ENCODE measurements around the gene BRD7.

The BRD7 gene

DNA sequence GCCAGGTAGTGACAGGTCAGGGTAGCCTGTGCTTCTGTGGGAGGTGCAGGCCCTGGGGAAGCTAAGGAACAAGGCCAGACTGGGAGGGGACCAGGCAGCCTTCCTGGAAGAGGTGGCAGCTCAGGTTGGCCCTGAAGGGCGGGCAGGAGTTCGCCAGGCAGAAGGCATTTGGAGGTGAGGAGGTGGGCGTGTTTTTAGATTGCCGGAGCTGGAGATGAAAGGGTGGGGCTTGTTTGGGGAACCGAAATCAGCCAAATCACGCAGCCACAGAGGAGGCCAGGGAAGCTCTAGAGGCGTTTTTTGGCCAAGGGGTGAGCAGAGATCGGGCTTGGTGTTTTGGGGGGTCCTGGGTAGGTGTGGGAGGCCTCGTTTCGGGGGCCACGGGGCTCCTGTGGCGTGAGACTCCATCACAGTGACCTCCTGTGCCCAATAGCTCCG is 94.9 kb downstream of the BRD7 start:
- no peaks in the 10 kb centered on the region for H3K27me3 ChIP-seq (ENCODE audit: insufficient read depth, insufficient read length)
- no peak overlapping the region for H3K4me3 ChIP-seq (ENCODE audit: insufficient read length, low read depth)
- peaks cover 23% of the 10 kb centered on the region for H3K4me1 ChIP-seq (ENCODE audit: insufficient read depth, insufficient read length)
- TF ChIP-seq ZNF274 (IDR thresholded peaks at IDR 0.05; ENCODE audit: low read depth, low read length), result no peak
- TF ChIP-seq SUZ12 (IDR thresholded peaks at IDR 0.05; ENCODE audit: extremely low read depth, insufficient read depth, insufficient read length), result no peak
- no peak for TF ChIP-seq YY1 (IDR thresholded peaks at IDR 0.05; ENCODE audit: insufficient read depth, insufficient read length)
- no peak for DNase-seq (ENCODE audit: low read depth, low spot score)
- H3K36me3 ChIP-seq (ENCODE audit: insufficient read depth, insufficient read length, low read length), result peaks cover 26% of the 10 kb centered on the region
- peak overlapping the region; percentile 24 for H3K9ac ChIP-seq (ENCODE audit: insufficient read length, low read depth)
- no peaks in the 10 kb centered on the region for H3K9me3 ChIP-seq (ENCODE audit: insufficient read depth, low read length)

DNA sequence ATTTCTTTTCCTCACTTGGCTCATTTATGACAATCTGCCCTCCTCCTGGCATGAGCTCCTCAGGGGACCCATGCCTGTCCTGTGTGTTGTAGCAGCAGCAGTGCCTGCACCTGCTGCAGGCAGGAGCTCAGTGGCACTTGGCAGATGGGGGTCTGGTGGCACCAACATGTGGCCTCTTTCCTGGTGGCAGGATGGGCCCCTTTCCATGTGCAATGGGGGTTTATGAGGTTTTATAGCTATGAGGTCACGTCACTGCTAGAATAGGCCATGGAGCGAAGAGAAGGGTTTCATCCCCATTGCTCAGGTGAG is 95.5 kb downstream of the BRD7 start:
- Histone ChIP-seq H3K9me3 (ENCODE audit: insufficient read depth, low read length) (no peaks in the 10 kb centered on the region), H3K27me3 (ENCODE audit: insufficient read depth, insufficient read length) (no peaks in the 10 kb centered on the region), H3K4me1 (ENCODE audit: insufficient read depth, insufficient read length) (peaks cover 23% of the 10 kb centered on the region), H3K9ac (ENCODE audit: insufficient read length, low read depth) (no peak overlapping the region), H3K4me3 (ENCODE audit: insufficient read length, low read depth) (no peak overlapping the region), H3K36me3 (ENCODE audit: insufficient read depth, insufficient read length, low read length) (peaks cover 26% of the 10 kb centered on the region)
- TF ChIP-seq YY1 (IDR thresholded peaks at IDR 0.05; ENCODE audit: insufficient read depth, insufficient read length) (no peak), ZNF274 (IDR thresholded peaks at IDR 0.05; ENCODE audit: low read depth, low read length) (no peak)
- no peak for DNase-seq (ENCODE audit: low read depth, low spot score)

DNA sequence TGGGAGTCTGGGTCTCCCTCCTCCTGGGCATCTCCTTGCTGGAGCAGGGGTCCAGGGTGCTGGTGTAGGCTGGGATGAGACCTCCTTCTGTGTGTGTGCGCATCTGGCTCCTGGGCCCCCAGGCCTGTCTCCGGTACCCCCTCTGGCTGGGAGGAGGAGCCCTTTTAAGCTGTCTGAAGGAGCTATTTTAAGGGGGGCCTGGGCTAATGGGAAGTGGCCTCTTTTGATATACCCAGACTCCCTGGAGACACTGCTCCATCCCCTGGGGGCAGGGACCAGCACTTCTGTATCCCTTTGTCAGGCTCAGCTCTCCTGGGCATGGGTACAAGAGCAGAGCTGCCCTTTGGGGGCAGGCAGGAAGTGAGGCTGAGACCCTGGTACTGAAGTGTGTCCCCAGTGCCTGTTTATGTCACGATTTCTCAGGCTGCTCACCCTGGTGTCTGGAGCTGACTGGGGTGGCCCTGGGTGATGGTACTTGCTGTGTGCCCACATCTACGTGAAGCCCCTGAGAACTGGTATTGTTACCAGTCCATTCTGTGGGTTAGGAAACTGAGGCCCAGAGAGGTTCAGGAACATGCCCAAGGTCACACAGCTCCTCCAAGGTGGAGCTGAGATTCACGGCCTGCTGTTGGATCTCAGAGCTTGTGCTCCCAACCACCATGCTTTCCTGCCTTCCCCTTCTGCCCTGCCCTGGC is 96.0 kb downstream of the BRD7 start:
- no peak for DNase-seq (ENCODE audit: low read depth, low spot score)
- TF ChIP-seq YY1 (IDR thresholded peaks at IDR 0.05; ENCODE audit: insufficient read depth, insufficient read length) (no peak), ZNF274 (IDR thresholded peaks at IDR 0.05; ENCODE audit: low read depth, low read length) (no peak)
- peaks cover 23% of the 10 kb centered on the region for H3K4me1 ChIP-seq (ENCODE audit: insufficient read depth, insufficient read length)
- H3K36me3 ChIP-seq (ENCODE audit: insufficient read depth, insufficient read length, low read length), result peaks cover 26% of the 10 kb centered on the region
- no peaks in the 10 kb centered on the region for H3K9me3 ChIP-seq (ENCODE audit: insufficient read depth, low read length)
- H3K27me3 ChIP-seq (ENCODE audit: insufficient read depth, insufficient read length), result no peaks in the 10 kb centered on the region
- H3K4me3 ChIP-seq (ENCODE audit: insufficient read length, low read depth), result no peak overlapping the region
- H3K9ac ChIP-seq (ENCODE audit: insufficient read length, low read depth), result no peak overlapping the region

DNA sequence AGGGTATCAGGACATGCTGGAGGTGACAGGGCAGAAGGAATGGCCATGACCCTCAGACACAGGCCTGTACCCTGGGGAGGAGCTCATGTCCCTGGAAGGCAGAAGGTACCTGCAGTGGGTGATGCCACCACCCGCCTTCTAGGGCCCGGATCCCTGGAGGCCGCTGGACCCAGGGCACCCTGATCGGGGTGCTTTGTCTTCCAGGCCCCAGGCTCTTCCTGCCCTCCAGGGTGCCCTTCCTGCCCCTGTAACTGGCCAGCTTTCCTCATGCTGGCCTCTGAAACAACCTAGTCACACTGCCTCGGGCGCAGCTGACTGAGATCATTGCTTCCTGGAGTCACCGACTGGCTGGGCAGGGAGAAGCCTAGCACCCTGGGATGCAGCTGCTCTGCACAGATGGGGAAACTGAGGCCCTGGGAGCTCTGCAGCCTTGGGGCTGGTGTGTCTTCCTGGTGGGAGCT is 96.6 kb downstream of the BRD7 start:
- Histone ChIP-seq H3K9me3 (ENCODE audit: insufficient read depth, low read length) (no peaks in the 10 kb centered on the region), H3K4me1 (ENCODE audit: insufficient read depth, insufficient read length) (peaks cover 28% of the 10 kb centered on the region), H3K27me3 (ENCODE audit: insufficient read depth, insufficient read length) (no peaks in the 10 kb centered on the region), H3K4me3 (ENCODE audit: insufficient read length, low read depth) (no peak overlapping the region), H3K9ac (ENCODE audit: insufficient read length, low read depth) (peak overlapping the region; percentile 34), H3K36me3 (ENCODE audit: insufficient read depth, insufficient read length, low read length) (peaks cover 26% of the 10 kb centered on the region)
- no peak for DNase-seq (ENCODE audit: low read depth, low spot score)
- TF ChIP-seq YY1 (IDR thresholded peaks at IDR 0.05; ENCODE audit: insufficient read depth, insufficient read length) (no peak), SUZ12 (IDR thresholded peaks at IDR 0.05; ENCODE audit: extremely low read depth, insufficient read depth, insufficient read length) (no peak), ZNF274 (IDR thresholded peaks at IDR 0.05; ENCODE audit: low read depth, low read length) (no peak)

DNA sequence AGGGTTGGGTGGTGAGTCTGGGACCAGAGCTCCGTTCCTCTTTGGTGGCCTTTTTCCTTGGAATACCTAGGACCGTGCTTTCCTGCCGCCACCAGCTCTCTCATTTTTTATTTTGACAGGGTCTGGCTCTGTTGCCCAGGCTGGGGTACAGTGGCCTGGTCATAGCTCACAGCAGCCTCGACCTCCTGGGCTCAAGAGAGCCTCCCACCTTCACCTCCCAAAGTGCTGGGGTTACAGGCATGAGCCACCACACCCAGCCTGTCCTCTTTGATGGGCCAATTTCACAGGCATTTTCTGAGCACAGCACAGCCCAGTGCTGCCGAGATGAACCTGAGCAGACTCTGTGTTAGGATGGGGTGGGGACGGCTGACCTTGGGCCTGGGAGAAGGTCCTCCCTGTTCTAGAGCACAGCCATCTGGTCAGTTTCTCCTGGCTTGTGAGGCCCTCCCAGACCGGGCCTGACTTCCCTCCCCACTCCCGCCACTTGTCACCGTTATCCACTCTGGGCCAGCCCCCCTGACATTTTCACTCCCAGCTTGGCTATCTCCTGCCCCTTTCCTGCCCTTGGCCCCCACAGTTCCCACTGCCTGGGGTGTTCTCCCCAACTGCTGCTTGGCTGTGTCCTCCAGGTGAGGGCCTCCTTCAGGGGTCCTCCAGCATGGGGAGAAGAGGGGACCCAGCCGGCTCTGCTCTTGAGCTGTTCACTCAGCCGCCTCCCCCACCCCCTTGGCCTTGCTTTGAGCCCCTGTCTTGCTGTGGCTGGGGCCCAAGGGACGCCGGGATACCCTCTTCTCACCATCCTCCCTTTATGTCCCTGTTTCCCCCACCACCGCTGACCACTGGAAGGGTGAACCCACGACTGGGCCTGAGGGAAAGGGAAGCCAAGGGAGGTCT is 97.4 kb downstream of the BRD7 start:
- Histone ChIP-seq H3K4me1 (ENCODE audit: insufficient read depth, insufficient read length) (peaks cover 28% of the 10 kb centered on the region), H3K9ac (ENCODE audit: insufficient read length, low read depth) (no peak overlapping the region), H3K36me3 (ENCODE audit: insufficient read depth, insufficient read length, low read length) (peaks cover 26% of the 10 kb centered on the region), H3K4me3 (ENCODE audit: insufficient read length, low read depth) (no peak overlapping the region), H3K9me3 (ENCODE audit: insufficient read depth, low read length) (no peaks in the 10 kb centered on the region), H3K27me3 (ENCODE audit: insufficient read depth, insufficient read length) (no peaks in the 10 kb centered on the region)
- TF ChIP-seq ZNF274 (IDR thresholded peaks at IDR 0.05; ENCODE audit: low read depth, low read length), result no peak
- no peak for TF ChIP-seq SUZ12 (IDR thresholded peaks at IDR 0.05; ENCODE audit: extremely low read depth, insufficient read depth, insufficient read length)
- no peak for TF ChIP-seq YY1 (IDR thresholded peaks at IDR 0.05; ENCODE audit: insufficient read depth, insufficient read length)
- no peak for DNase-seq (ENCODE audit: low read depth, low spot score)

DNA sequence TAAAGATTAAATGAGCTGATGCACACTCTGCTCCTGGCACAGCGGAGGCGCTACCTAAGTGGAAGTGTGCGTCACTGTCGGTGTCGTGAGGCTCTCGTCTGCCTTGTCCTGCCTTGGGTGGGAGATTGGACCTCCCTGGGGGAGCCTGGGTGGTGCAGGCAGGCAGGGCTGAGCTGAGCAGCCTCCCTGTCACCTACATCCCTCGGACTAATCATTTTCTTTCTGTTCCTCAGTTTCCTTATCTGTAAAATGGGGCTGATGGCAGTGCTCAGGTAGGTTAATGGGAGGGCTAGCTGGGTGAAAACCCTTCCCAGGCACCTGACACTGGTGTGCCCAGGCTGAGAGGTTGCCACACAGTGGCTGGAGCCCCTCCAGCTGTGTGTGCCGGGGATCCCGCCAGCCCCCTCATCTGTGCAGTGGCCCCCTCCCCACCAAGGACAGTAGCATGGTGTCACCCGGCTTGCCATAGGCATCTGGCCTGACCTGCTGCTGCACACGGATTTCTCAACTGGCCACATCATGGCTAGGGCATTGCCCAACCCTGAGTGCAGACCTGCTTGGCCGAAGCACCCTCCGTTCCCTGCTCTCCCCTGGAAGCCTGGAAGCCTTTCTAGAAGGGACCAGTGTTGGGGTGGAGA is 98.2 kb downstream of the BRD7 start:
- no peak for TF ChIP-seq YY1 (IDR thresholded peaks at IDR 0.05; ENCODE audit: insufficient read depth, insufficient read length)
- no peak for TF ChIP-seq SUZ12 (IDR thresholded peaks at IDR 0.05; ENCODE audit: extremely low read depth, insufficient read depth, insufficient read length)
- TF ChIP-seq ZNF274 (IDR thresholded peaks at IDR 0.05; ENCODE audit: low read depth, low read length), result no peak
- H3K9me3 ChIP-seq (ENCODE audit: insufficient read depth, low read length), result no peaks in the 10 kb centered on the region
- H3K9ac ChIP-seq (ENCODE audit: insufficient read length, low read depth), result no peak overlapping the region
- H3K27me3 ChIP-seq (ENCODE audit: insufficient read depth, insufficient read length), result no peaks in the 10 kb centered on the region
- H3K4me1 ChIP-seq (ENCODE audit: insufficient read depth, insufficient read length), result peaks cover 34% of the 10 kb centered on the region
- DNase-seq (ENCODE audit: low read depth, low spot score), result no peak
- H3K4me3 ChIP-seq (ENCODE audit: insufficient read length, low read depth), result no peak overlapping the region
- H3K36me3 ChIP-seq (ENCODE audit: insufficient read depth, insufficient read length, low read length), result peaks cover 26% of the 10 kb centered on the region

Data from NT2/D1 (cell line).